SJSA1 (cell line): Measurements from ENCODE around the gene REV3L. TPM values are rescaled to one million over a fixed set of nuclear protein-coding genes. Genes with fewer than 3 reads are reported as not detected.

ENCODE experiments used
- DNase-seq, 2 experiments: peaks; one replicate each; pipeline ENCODE4 v3.0.0-alpha.2; 2015 to 2020; ENCODE audit warnings: low spot score in 2 of 2, low read depth in 1 of 2
- H3K27ac ChIP-seq: fragments of 250-450 bp; sonication (Bioruptor Pico); 2 replicates; pipeline ENCODE4 v1.5.1; 2020; ENCODE audit warnings: mild to moderate bottlenecking, moderate library complexity
- H3K27me3 ChIP-seq: fragments of 250-450 bp; sonication (Bioruptor Pico); replicated peaks from 2 replicates; pipeline ENCODE4 v1.5.1; 2020; ENCODE audit warnings: mild to moderate bottlenecking, moderate library complexity
- H3K36me3 ChIP-seq: fragments of 250-450 bp; sonication (Bioruptor Pico); 2 replicates; pipeline ENCODE4 v1.5.1; 2020; ENCODE audit warnings: mild to moderate bottlenecking
- H3K4me1 ChIP-seq: fragments of 250-450 bp; sonication (Bioruptor Pico); replicated peaks from 2 replicates; pipeline ENCODE4 v1.6.1; 2021; ENCODE audit warnings: mild to moderate bottlenecking
- H3K4me3 ChIP-seq: fragments of 250-450 bp; sonication (Bioruptor Pico); 2 replicates; pipeline ENCODE4 v1.5.1; 2020; ENCODE audit warnings: mild to moderate bottlenecking
- H3K9me3 ChIP-seq: fragments of 250-450 bp; sonication (Bioruptor Pico); replicated peaks from 2 replicates; pipeline ENCODE4 v1.5.1; 2020; ENCODE audit warnings: mild to moderate bottlenecking
- total RNA-seq: library from RNA; depleted of rRNA; stranded (reverse); fragments of >200 nt; shearing (Covaris generic); gene quantifications from 2 replicates; pipeline ENCODE4 v1.2.3, GENCODE V29; 2014

REV3L gene
- total RNA-seq, 1 experiment from 2014 or later = 54.5 TPM

DNA sequence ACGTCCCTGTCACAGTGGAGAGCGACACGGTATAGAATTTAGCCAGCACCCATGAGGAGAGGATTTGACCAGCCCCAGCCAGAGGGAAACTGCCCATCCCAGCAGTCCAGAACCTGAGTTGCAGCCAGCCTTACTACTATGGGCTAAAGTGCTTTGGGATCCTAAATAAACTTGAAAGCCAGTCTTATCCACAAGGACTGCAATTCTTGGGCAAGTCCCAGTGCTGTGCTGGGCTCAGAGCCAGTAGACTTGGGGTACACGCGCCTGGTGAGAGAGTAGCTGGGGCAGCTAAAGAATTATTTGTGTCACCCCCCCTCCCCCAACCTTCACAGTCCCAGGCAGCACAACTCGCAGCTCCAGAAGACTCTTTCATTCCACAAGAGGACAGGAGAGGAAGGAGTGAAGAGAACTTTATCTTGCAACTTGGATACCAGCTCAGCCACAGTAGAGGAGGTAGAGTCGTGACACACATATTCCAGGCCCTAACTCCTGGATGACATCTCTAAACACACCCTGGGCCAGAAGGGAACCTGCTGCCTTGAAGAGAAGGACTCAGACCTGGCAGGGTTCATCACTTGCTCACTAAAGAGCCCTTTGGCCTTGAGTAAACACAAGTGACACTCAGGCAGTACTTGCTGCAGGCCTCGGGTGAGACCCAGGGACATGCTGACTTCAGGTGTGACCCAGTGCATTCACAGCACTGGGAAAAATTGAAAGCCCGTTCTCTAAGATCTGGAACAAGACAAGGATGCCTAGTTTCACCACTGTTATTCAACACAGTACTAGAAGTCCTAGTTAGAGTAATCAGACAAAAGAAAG is 100.3 kb downstream of the REV3L start:
- Histone ChIP-seq H3K9me3 (no peaks in the 10 kb centered on the region), H3K4me3 (no peak overlapping the region), H3K27me3 (no peaks in the 10 kb centered on the region), H3K4me1 (no peaks in the 10 kb centered on the region), H3K27ac (no peak overlapping the region), H3K36me3 (peaks cover 77% of the 10 kb centered on the region)
- no peak for DNase-seq

DNA sequence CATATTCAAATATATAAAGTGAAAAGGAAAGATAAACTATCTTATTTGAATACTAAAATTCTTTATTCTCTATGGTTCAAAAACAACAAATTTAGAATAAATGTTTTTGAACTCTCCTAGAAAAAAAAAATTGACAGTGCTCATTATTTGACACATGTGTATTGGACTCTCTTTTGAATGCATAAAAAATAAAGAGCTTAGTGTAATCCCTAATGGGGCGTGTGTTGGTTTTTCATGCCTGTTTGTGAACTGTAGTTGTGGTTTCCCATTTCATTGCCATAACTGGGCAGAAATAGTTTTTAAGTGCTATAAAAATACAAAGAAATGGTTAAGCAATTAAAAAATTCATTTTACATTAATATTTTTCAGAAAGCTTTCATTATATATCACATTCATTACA is 101.3 kb downstream of the REV3L start:
- Histone ChIP-seq H3K27ac (no peak overlapping the region), H3K9me3 (no peaks in the 10 kb centered on the region), H3K4me3 (no peak overlapping the region), H3K4me1 (no peaks in the 10 kb centered on the region), H3K27me3 (no peaks in the 10 kb centered on the region), H3K36me3 (peaks cover 76% of the 10 kb centered on the region)
- DNase-seq = no peak

DNA sequence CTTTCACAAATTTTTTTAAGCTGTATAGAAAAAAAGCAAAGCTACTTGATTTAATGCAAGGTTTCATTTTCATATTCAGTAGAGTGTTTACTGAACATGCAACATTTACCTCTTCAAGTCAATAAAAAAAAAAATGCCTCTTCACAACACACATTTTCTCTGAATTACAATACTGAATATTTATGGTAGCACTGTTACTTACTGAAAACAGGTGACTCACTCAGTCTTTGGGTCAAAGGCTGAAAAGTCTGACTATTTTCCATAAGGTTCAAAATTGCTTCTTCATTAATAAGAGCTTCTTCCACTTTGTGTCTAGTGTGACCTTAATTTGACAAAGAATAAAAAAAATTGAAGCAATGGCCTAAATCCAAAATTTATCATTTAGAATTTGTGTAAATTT is 101.9 kb downstream of the REV3L start:
- Histone ChIP-seq H3K36me3 (peaks cover 79% of the 10 kb centered on the region), H3K9me3 (no peaks in the 10 kb centered on the region), H3K27me3 (no peaks in the 10 kb centered on the region), H3K4me3 (no peak overlapping the region), H3K27ac (no peak overlapping the region), H3K4me1 (no peaks in the 10 kb centered on the region)
- no peak for DNase-seq

DNA sequence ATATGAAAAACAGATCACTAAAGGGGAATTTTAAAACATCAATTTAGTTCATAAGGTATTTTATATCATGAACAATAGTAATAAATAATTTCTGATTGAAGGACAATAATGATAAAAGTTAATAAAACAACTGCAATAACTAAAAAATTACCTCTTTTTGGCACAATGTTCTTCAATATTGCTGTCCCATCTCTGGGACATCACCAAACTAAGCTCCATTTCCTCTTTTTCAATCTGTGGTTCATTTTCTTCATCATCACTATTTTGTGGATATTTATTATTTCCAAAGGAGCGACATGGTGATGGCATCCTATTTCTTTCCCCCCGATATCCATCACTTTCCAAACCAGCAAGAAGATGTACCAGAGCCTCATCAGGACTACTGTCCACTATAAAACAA is 103.2 kb downstream of the REV3L start:
- Histone ChIP-seq H3K27ac (no peak overlapping the region), H3K4me1 (no peaks in the 10 kb centered on the region), H3K9me3 (no peaks in the 10 kb centered on the region), H3K4me3 (no peak overlapping the region), H3K36me3 (peaks cover 77% of the 10 kb centered on the region), H3K27me3 (no peaks in the 10 kb centered on the region)
- no peak for DNase-seq

DNA sequence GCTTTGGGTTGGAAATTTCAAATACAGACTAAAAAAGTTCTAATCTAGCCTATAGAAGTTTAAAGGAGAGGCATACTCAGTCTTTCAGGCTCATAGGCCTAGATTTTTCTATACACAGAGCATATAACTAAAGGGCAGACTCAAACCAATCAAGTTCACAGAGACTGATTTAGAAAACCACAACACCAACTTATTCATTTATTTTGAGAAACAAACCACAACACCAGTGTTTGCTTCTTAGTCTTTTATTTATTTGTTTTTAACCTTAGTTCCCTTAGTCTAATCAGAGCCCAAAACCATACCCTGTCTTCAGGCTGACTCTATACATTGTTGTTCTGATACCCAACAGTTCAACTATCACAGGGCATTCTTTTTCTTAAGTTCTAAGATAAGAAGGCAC is 103.7 kb downstream of the REV3L start:
- Histone ChIP-seq H3K4me3 (no peak overlapping the region), H3K27ac (no peak overlapping the region), H3K9me3 (no peaks in the 10 kb centered on the region), H3K27me3 (no peaks in the 10 kb centered on the region), H3K4me1 (no peaks in the 10 kb centered on the region), H3K36me3 (peaks cover 77% of the 10 kb centered on the region)
- DNase-seq = peak in 1 of 2 experiments; percentile 11

DNA sequence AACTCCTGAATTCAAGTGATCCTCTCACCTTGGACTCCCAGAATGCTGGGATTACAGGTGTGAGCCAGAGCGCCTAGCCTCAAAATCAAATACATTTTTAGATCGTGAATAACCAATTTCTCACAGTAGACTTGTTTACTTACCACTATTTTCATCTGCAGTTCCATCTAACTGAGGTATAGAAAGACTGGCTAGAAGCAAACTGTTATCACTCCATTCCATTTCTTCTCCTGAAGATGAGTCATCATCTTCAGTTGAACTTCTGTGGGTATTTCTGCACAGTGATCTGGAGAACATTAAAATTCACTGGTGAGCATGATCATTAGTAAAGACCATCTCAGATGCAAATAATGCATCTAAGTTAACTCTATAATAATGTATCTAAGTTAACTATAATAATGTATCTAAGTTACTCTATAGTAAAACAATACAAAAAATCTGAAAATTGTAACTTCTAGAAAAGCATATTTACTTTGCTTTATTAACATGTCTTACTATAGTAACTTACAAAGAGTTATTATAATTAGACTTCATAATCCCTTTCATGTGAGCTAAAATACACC is 105.4 kb downstream of the REV3L start:
- DNase-seq = no peak
- Histone ChIP-seq H3K36me3 (peaks cover 81% of the 10 kb centered on the region), H3K27me3 (no peaks in the 10 kb centered on the region)

DNA sequence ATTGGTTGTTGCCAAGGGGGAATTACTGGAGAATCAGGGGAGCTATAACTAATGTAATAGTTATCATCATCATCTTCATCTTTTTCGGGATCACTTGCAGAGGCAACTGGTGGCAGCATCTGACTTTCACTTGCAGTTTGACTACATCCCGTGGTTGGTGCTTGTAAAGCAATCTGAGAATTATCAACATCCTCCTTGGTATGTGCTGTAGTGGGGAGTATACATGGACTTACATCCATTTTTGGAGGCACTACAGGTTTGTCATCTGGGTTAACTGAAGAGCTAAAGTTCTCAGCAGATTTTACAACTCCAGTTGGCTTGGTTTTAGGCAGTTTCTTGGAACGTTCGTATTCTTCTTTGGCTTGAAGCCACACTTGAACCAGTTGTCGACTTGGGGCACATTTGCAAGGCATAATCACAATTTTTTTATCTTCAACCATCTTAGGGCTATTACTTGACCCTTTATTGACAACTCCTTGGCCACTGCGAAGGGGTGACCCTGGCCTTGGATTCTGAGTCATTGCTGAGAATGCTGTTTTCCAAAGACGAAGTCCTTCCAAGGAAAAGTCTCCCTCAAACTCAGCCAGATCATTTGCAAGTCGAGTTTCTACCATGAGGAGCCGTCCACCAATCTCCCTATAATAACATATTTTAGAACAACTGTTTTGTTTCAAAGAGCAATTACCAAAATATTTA is 115.5 kb downstream of the REV3L start:
- Histone ChIP-seq H3K9me3 (no peaks in the 10 kb centered on the region), H3K4me3 (no peak overlapping the region), H3K27me3 (no peaks in the 10 kb centered on the region), H3K27ac (no peak overlapping the region), H3K4me1 (no peaks in the 10 kb centered on the region), H3K36me3 (peaks cover 46% of the 10 kb centered on the region)
- DNase-seq = no peak

More for the DNA sequence above, 105.4 kb downstream of the REV3L start:
- Histone ChIP-seq H3K9me3 (no peaks in the 10 kb centered on the region), H3K4me3 (no peak overlapping the region), H3K4me1 (no peaks in the 10 kb centered on the region), H3K27ac (no peak overlapping the region)

DNA sequence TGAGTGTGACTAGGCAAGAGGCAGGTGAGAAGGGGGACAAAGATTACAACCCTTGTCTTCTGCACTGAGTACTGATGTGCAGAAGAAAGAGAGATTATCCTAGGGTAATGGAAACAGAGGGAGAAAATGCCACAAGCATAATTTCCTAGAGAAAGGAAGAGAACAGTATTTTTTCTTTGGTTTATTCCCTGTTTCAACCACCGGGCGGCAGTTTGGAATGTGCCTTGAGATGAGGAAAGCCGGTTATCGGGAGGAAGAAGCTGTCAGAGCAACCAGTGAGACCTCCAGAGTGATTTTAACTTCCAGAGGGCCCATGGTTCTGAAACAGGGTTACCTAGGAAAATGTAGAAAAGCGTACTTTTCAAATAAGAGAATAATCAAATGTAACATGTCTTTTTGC is 121.4 kb downstream of the REV3L start:
- Histone ChIP-seq H3K4me1 (peaks cover 4% of the 10 kb centered on the region), H3K27ac (no peak overlapping the region), H3K9me3 (no peaks in the 10 kb centered on the region), H3K4me3 (no peak overlapping the region), H3K27me3 (no peaks in the 10 kb centered on the region), H3K36me3 (peaks cover 46% of the 10 kb centered on the region)
- peak; percentile 28 to 54 for DNase-seq

DNA sequence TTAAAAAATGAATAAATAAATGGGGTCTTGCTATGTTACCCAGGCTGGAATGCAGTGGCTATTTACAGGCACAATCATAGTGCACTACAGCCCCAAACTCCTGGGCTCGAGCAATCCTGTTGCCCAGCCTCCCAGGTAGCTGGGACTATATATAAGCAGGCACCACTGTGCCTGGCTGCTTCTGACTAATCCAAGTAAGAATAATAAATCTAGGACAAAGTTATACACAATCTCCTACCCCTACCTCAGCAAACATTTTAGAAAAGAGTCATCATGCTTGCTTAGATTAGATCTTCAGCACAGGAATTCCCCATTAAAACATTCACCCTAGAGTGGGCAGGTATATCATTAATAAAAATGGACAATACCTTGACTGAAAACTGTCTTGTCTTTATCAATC is 124.6 kb downstream of the REV3L start:
- H3K4me1 ChIP-seq = peaks cover 4% of the 10 kb centered on the region

DNA sequence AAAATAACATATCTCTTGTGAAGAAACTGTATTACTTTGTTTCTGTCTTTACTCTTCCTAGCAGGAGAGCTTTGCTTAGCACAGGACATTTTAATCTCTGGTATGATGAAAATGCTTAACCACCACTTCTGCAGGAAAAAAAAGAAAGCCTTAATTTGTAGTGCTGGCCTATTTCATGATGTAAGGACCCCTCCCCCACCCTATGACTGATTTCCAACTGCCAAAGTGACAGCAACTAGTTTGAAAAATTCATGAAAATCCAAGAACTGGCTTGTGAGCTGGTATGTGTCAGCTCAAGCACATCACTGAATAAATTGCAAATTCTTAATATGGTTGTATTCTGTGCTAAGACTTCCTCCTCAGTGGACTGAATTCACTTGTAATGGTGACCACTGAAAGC is 125.3 kb downstream of the REV3L start:
- H3K27ac ChIP-seq = no peak overlapping the region
- H3K4me3 ChIP-seq = no peak overlapping the region
- H3K9me3 ChIP-seq = no peaks in the 10 kb centered on the region
- no peak for DNase-seq
- peaks cover 4% of the 10 kb centered on the region for H3K4me1 ChIP-seq
- H3K27me3 ChIP-seq = no peaks in the 10 kb centered on the region
- peaks cover 63% of the 10 kb centered on the region for H3K36me3 ChIP-seq

More for the DNA sequence above, 124.6 kb downstream of the REV3L start:
- Histone ChIP-seq H3K27me3 (no peaks in the 10 kb centered on the region), H3K36me3 (peaks cover 64% of the 10 kb centered on the region), H3K4me3 (no peak overlapping the region), H3K27ac (no peak overlapping the region), H3K9me3 (no peaks in the 10 kb centered on the region)
- DNase-seq = no peak

DNA sequence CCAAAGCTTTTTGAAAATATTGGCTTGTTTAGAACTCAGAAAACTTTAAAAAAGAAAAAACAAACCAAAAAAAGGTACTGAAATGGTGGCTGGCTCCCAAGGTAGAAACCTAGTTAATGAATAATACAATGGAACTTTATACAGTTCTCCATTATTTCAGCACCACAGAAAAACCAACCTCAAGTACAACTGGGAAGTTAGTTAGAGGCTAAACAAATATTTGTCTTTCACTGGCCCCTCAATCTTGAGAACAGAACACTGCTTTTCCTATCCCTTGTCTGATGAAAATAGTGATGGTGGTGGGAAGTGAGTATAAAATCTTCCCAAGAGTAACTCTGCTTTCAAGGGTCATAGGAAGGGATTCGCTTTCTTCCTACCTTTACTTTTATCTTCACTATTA is 126.5 kb downstream of the REV3L start:
- DNase-seq = no peak
- peaks cover 69% of the 10 kb centered on the region for H3K36me3 ChIP-seq
- no peaks in the 10 kb centered on the region for H3K27me3 ChIP-seq
- no peak overlapping the region for H3K4me3 ChIP-seq
- peaks cover 4% of the 10 kb centered on the region for H3K4me1 ChIP-seq
- no peaks in the 10 kb centered on the region for H3K9me3 ChIP-seq
- H3K27ac ChIP-seq = no peak overlapping the region

DNA sequence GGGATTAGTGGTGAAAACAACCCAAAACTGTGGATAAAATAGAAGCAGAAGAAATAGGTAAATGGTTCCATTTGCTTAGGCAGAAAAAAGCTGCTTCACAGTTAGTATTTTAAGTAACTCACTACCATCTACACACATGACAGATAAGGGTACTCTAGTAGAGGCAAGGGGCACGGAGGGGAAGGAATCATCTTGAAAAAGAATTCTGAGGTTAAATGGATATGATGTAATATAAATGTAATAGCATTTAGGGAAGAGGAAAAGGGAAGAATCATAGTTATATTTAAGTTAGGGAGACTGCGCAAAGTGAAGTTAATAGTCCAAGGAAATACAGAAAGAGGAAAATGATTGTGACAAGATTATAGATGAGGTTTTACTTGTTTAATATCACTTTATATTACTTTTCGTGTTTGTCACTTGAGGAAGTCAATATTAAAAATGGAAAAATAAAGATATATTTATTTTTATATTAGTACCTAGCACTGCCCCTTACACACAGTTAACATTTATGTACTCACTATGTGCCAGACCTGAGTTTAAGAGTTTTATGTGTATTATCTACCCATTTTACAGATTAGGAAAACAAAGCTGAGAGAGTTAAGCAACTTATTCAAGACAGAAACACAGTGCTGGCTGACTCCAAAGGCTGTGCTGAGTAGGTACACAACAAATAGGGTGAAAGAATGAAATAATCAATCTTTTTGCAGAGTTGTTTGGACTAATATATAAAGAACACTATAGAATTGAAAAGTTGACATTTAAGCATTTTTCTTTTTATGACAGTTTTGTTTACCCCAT is 128.1 kb downstream of the REV3L start:
- Histone ChIP-seq H3K4me3 (no peak overlapping the region), H3K36me3 (peaks cover 79% of the 10 kb centered on the region), H3K27ac (no peak overlapping the region), H3K9me3 (no peaks in the 10 kb centered on the region), H3K4me1 (peaks cover 4% of the 10 kb centered on the region), H3K27me3 (no peaks in the 10 kb centered on the region)
- no peak for DNase-seq

DNA sequence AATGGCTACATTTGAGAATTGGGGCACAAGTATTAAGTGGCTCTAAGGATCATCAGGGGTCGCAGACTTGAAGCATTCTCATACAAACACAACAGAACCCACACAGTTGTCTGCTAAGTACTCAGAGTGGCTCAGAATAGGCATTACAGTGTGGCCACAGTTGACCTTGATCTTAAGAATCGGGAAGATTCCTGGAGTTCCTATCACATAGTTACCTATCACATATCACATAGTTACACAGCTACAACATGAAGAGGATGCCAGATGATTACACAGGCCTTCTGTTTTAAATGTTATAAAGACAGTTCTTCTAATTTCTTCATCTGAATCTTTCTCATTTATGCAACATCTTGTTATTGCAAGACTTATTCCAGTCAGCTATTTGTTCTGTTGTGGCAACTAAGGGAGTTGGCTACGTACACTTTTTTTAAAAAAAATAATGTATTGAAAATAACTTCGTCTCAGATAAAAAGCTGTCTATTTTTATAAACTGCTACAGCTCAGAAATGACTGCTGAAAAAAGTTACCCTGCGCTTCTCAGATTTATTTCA is 129.0 kb downstream of the REV3L start:
- H3K9me3 ChIP-seq = no peaks in the 10 kb centered on the region
- no peak overlapping the region for H3K4me3 ChIP-seq
- H3K27me3 ChIP-seq = no peaks in the 10 kb centered on the region
- no peak for DNase-seq
- H3K4me1 ChIP-seq = peaks cover 4% of the 10 kb centered on the region
- peaks cover 87% of the 10 kb centered on the region for H3K36me3 ChIP-seq
- H3K27ac ChIP-seq = no peak overlapping the region
